ENCODE data around the gene TMED4. TPM values are rescaled to one million over a fixed set of nuclear protein-coding genes. Genes with fewer than 3 reads are reported as not detected.

TMED4 gene
- total RNA-seq, 1 experiment from 2014 or later: 67.3 TPM

GRCh38 chr7:44530990-44531389 is 51.0 kb downstream of the TMED4 start:
- BruUV-seq (replicated peaks): no TSS peak
- DNase-seq (ENCODE audit: low read depth, low spot score): no peak
- no peak for ATAC-seq
- RAD21 ChIA-PET (ENCODE audit: low non-redundant PET in 1 of 2, low total read pairs in 2 of 2, uncharacterized antibody in 2 of 2, unreplicated experiment in 2 of 2): no interaction called here
- POLR2A ChIA-PET: no interaction called here
- peak overlapping the region; percentile 45 for H3K4me2 ChIP-seq (ENCODE audit: low read length)
- H3K79me2 ChIP-seq (ENCODE audit: insufficient read depth, low read length): no peaks in the 10 kb centered on the region
- CTCF ChIA-PET: no interaction called here
- H3K27ac ChIP-seq (ENCODE audit: low read depth, low read length): no peak overlapping the region; the same call in 1 of the 2 replicates
- H3K9me3 ChIP-seq (ENCODE audit: control insufficient read depth in 1 of 2, insufficient read depth in 1 of 2, low read depth in 1 of 2, low read length in 2 of 2): no peaks in the 10 kb centered on the region
- H3K9ac ChIP-seq (ENCODE audit: low read length): no peak overlapping the region
- H3K9me2 ChIP-seq (ENCODE audit: insufficient read depth): no peaks in the 10 kb centered on the region
- no peaks in the 10 kb centered on the region for H4K20me1 ChIP-seq (ENCODE audit: insufficient read depth)
- no peak overlapping the region for H2AFZ ChIP-seq (ENCODE audit: low read depth, low read length, poor library complexity, severe bottlenecking)
- no peak overlapping the region for H3K4me3 ChIP-seq (replicated peaks in 1 of 2; ENCODE audit: low read depth in 1 of 2, low read length in 2 of 2)
- no peaks in the 10 kb centered on the region for H3K27me3 ChIP-seq (ENCODE audit: insufficient read depth, low read length)
- peaks cover 0 to 12% of the 10 kb centered on the region in 2 experiments; a peak in 2 of 4 replicates for H3K4me1 ChIP-seq (ENCODE audit: control insufficient read depth in 1 of 2, insufficient read depth in 2 of 2, low read length in 2 of 2)
- TF ChIP-seq FOSL1 (IDR thresholded peaks at IDR 0.05; ENCODE audit: low read depth) (no peak), CBX3 (IDR thresholded peaks at IDR 0.05; ENCODE audit: low read depth) (no peak), EZH2 (IDR thresholded peaks at IDR 0.05) (no peak), POLR2AphosphoS5 (IDR thresholded peaks at IDR 0.05; ENCODE audit: low read depth, low read length) (no peak), RAD21 (IDR thresholded peaks at IDR 0.05; ENCODE audit: low read depth) (no peak)
- intact Hi-C loops (cut with micrococcal nuclease): no loop called here
- no peaks in the 10 kb centered on the region for H3K36me3 ChIP-seq (ENCODE audit: control insufficient read depth in 1 of 2, insufficient read depth in 2 of 2, low read length in 2 of 2)

Other genes with a start within 250 kb of the TMED4 start
- gene NUDCD3, start 91.6 kb downstream of the TMED4 start, total RNA-seq (2021; ENCODE audit: unreplicated experiment): 94.6 TPM
- 0.15 TPM for gene NPC1L1, start 40.9 kb downstream of the TMED4 start, total RNA-seq (2021; ENCODE audit: unreplicated experiment)
- 119 TPM for gene DDX56, start 8.3 kb downstream of the TMED4 start, total RNA-seq (2021; ENCODE audit: unreplicated experiment)
- 69.1 TPM for gene OGDH, start 24.4 kb upstream of the TMED4 start, total RNA-seq (2021; ENCODE audit: unreplicated experiment)
- 91.3 TPM for gene ZMIZ2, start 166.6 kb upstream of the TMED4 start, total RNA-seq (2021; ENCODE audit: unreplicated experiment)
- 2,836 TPM for gene PPIA, start 214.4 kb upstream of the TMED4 start, total RNA-seq (2021; ENCODE audit: unreplicated experiment)